K562 (cell line): ENCODE data around the gene USP2. TPM values are rescaled to one million over a fixed set of nuclear protein-coding genes. Genes with fewer than 3 reads are reported as not detected.

Experiments
- BRCA1 ChIP-seq, 2 experiments: fragments of 450-650 bp in 1 of 2; sonication (generic) in 1 of 2; formaldehyde crosslinking in 1 of 2; IDR thresholded peaks; 2 replicates each; pipeline versions ENCODE4 v1.5.0 to v1.6.1; 2017 to 2020; ENCODE audit warnings: mild to moderate bottlenecking in 1 of 2, missing genetic modification reagents in 1 of 2
- CHCHD3 ChIP-seq: fragments of 250-450 bp; sonication (Bioruptor Pico); IDR thresholded peaks from 2 replicates; pipeline ENCODE4 v2.1.2; 2022; ENCODE audit warnings: mild to moderate bottlenecking
- CLOCK ChIP-seq: fragments of 250-450 bp; sonication (Bioruptor Pico); IDR thresholded peaks from 2 replicates; pipeline ENCODE4 v1.4.0; 2020; ENCODE audit warnings: mild to moderate bottlenecking, moderate library complexity, borderline replicate concordance
- CREM ChIP-seq: IDR thresholded peaks from 2 replicates; pipeline ENCODE4 v1.6.1; 2014; ENCODE audit warnings: antibody characterized with exemption, low read depth
- CUX1 ChIP-seq: fragments of 200-800 bp; sonication (Bioruptor generic); IDR thresholded peaks from 2 replicates; pipeline ENCODE4 v1.6.1; 2016; ENCODE audit warnings: missing genetic modification characterization, missing compliant biosample characterization
- ETV6 ChIP-seq, 3 experiments: fragments of 150-350 bp in 1 of 3; sonication (generic) in 1 of 3; formaldehyde crosslinking in 1 of 3; IDR thresholded peaks; 2 replicates each; pipeline versions ENCODE4 v1.6.1 to v1.8.0; 2014 to 2022; ENCODE audit warnings: borderline replicate concordance in 2 of 3, low read depth in 2 of 3, antibody characterized with exemption in 1 of 3, low read length in 1 of 3, mild to moderate bottlenecking in 1 of 3, missing genetic modification reagents in 1 of 3
- GTF2E2 ChIP-seq: fragments of 200-800 bp; sonication (Bioruptor generic); IDR thresholded peaks from 2 replicates; pipeline ENCODE4 v1.6.1; 2016; ENCODE audit warnings: missing genetic modification characterization, missing compliant biosample characterization
- MTA3 ChIP-seq: fragments of 450-650 bp; formaldehyde crosslinking; IDR thresholded peaks from 2 replicates; pipeline ENCODE4 v1.6.1; 2017; ENCODE audit warnings: mild to moderate bottlenecking, borderline replicate concordance
- NEUROD1 ChIP-seq: fragments of 150-350 bp; IDR thresholded peaks from 2 replicates; pipeline ENCODE4 v1.6.1; 2014; ENCODE audit warnings: borderline replicate concordance, low read length, low read depth; ENCODE audit not compliant: partially characterized antibody
- NONO ChIP-seq, 2 experiments: fragments of 200-400 bp in 1 of 2; fragments of 450-650 bp in 1 of 2; formaldehyde crosslinking in 1 of 2; IDR thresholded peaks; 2 replicates each; pipeline ENCODE4 v1.6.1; 2017; ENCODE audit warnings: low read depth in 2 of 2, mild to moderate bottlenecking in 2 of 2, moderate library complexity in 2 of 2, low read length in 1 of 2
- NUFIP1 ChIP-seq: fragments of 450-650 bp; IDR thresholded peaks from 2 replicates; pipeline ENCODE4 v1.6.1; 2018; ENCODE audit not compliant: partially characterized antibody
- POLR2AphosphoS5 ChIP-seq: IDR thresholded peaks from 2 replicates; pipeline ENCODE4 v1.6.1; 2011; ENCODE audit warnings: mild to moderate bottlenecking, low read depth, low read length, moderate library complexity; ENCODE audit not compliant: control insufficient read depth, insufficient read depth
- SMAD2 ChIP-seq: fragments of 150-350 bp; IDR thresholded peaks from 2 replicates; pipeline ENCODE4 v1.6.1; 2014; ENCODE audit warnings: low read depth, mild to moderate bottlenecking, low read length
- SMARCA4 ChIP-seq: fragments of 450-650 bp; IDR thresholded peaks from 2 replicates; pipeline ENCODE4 v1.6.1; 2016
- TBL1XR1 ChIP-seq, 2 experiments: IDR thresholded peaks; 2 replicates each; pipeline ENCODE4 v1.6.1; 2012; ENCODE audit warnings: improper control_type of control experiment in 2 of 2, low read length in 2 of 2, mild to moderate bottlenecking in 1 of 2
- YY1 ChIP-seq, 3 experiments: IDR thresholded peaks; 2 replicates each; pipeline ENCODE4 v1.6.1; 2011; ENCODE audit warnings: low read length in 2 of 3, mild to moderate bottlenecking in 2 of 3, moderate library complexity in 2 of 3, borderline replicate concordance in 1 of 3, control low read depth in 1 of 3, low read depth in 1 of 3; ENCODE audit not compliant: insufficient read depth in 3 of 3, insufficient replicate concordance in 2 of 3, control insufficient read depth in 1 of 3, insufficient read length in 1 of 3; ENCODE audit errors: extremely low read depth in 1 of 3
- ZNF76 ChIP-seq: fragments of 250-450 bp; sonication (Bioruptor Pico); IDR thresholded peaks from 2 replicates; pipeline ENCODE4 v1.4.0; 2020; ENCODE audit warnings: mild to moderate bottlenecking, moderate library complexity, borderline replicate concordance
- polyA plus RNA-seq, 8 experiments: library from polyadenylated mRNA; depleted of rRNA in 4 of 8; stranded (reverse) in 5 of 8; unstranded in 3 of 8; fragments of >200 nt; fragmentation: Nextera tagmentation in 2 of 8; fragmentation: Illumina TruSeq in 1 of 8; extraction: Ambion mirVana in 2 of 8; extraction: Trizol in 1 of 8; gene quantifications; 2 replicates each; pipeline versions ENCODE4 v1.2.1 to v1.2.3, GENCODE V29; 2011 to 2014; ENCODE audit warnings: inconsistent platforms in 1 of 8, missing spikeins in 1 of 8
- total RNA-seq, 7 experiments: library from RNA; depleted of rRNA in 6 of 7; stranded (reverse); fragments of >200 nt in 6 of 7; fragmentation: Illumina TruSeq in 2 of 7; extraction: Trizol in 2 of 7; gene quantifications; 2 replicates each; pipeline versions ENCODE4 v1.2.1 to v1.2.3, GENCODE V29; 2011 to 2021; ENCODE audit warnings: low replicate concordance in 1 of 7

USP2 gene
- total and polyA plus RNA-seq, 9 of the 15 experiments (the other 6 are each of a cell fraction or from before 2014, with no cell fraction given) = 2.8 to 16.9 (median 3.9) TPM

GRCh38 chr11:119316729-119317591, 64.5 kb downstream of the USP2 start, which contains the start of gene MCAM (continued):
- TF ChIP-seq CUX1 (CRISPR knock-in tag) = no peak
- no peak for TF ChIP-seq CREM
- no peak for TF ChIP-seq ETV6 (IDR thresholded peaks at IDR 0.05; ENCODE audit: borderline replicate concordance in 1 of 2, low read depth in 2 of 2, low read length in 1 of 2)
- 0 out of 2 replicates have a peak, but pooled peaks have one; percentile 9 for TF ChIP-seq ETV6 (CRISPR knock-in tag; IDR thresholded peaks at IDR 0.05; ENCODE audit: borderline replicate concordance)
- no peak for TF ChIP-seq MTA3
- no peak for TF ChIP-seq GTF2E2 (tag)
- TF ChIP-seq YY1 (IDR thresholded peaks at IDR 0.05; ENCODE audit: borderline replicate concordance in 1 of 3, control insufficient read depth in 1 of 3, extremely low read depth in 1 of 3, insufficient read depth in 3 of 3, insufficient read length in 1 of 3, insufficient replicate concordance in 2 of 3, low read depth in 1 of 3, low read length in 2 of 3) = peak in 2 of 3 experiments; percentile 64 to 80
- no peak for TF ChIP-seq NEUROD1
- no peak for TF ChIP-seq CHCHD3 (CRISPR knock-in tag)
- peak; percentile 50 to 67; a peak in 3 of 4 replicates for TF ChIP-seq NONO (IDR thresholded peaks at IDR 0.05; ENCODE audit: low read depth in 2 of 2, low read length in 1 of 2)
- no peak for TF ChIP-seq SMAD2
- TF ChIP-seq BRCA1 (IDR thresholded peaks at IDR 0.05) = no peak
- no peak for TF ChIP-seq BRCA1 (CRISPR knock-in tag; IDR thresholded peaks at IDR 0.05)
- TF ChIP-seq SMARCA4 = no peak
- TF ChIP-seq NUFIP1 = no peak
- no peak for TF ChIP-seq CLOCK (CRISPR knock-in tag)
- TF ChIP-seq TBL1XR1 (IDR thresholded peaks at IDR 0.05; ENCODE audit: low read length in 2 of 2) = no peak
- no peak for TF ChIP-seq ZNF76
- TF ChIP-seq POLR2AphosphoS5 = peak; percentile 68
